ENCODE data around the gene LRRC9.
A peak's percentile ranks its signal among the peaks of the same experiment; 100 is the strongest.

Gene LRRC9

GRCh38 chr14:60067882-60068281, 147.9 kb downstream of the LRRC9 start:
- DNase-seq (ENCODE audit: low spot score): no peak
- no peak for TF ChIP-seq CTCF (IDR thresholded peaks at IDR 0.05; ENCODE audit: extremely low read depth, missing control alignments)

- no peak for DNase-seq (ENCODE audit: low spot score)
- TF ChIP-seq CTCF (IDR thresholded peaks at IDR 0.05; ENCODE audit: extremely low read depth, missing control alignments): no peak
These were observed 159.8 kb downstream of the LRRC9 start for GRCh38 chr14:60079723-60080122.

- DNase-seq (ENCODE audit: low spot score): no peak
- TF ChIP-seq CTCF (IDR thresholded peaks at IDR 0.05; ENCODE audit: extremely low read depth, missing control alignments): no peak
These were observed 165.1 kb downstream of the LRRC9 start for GRCh38 chr14:60085085-60085484.

GRCh38 chr14:60085693-60086092, 165.7 kb downstream of the LRRC9 start:
- TF ChIP-seq CTCF (IDR thresholded peaks at IDR 0.05; ENCODE audit: extremely low read depth, missing control alignments): no peak
- DNase-seq (ENCODE audit: low spot score): no peak

- no peak for DNase-seq (ENCODE audit: low spot score)
- TF ChIP-seq CTCF (IDR thresholded peaks at IDR 0.05; ENCODE audit: extremely low read depth, missing control alignments): no peak
These were observed 167.7 kb downstream of the LRRC9 start for GRCh38 chr14:60087668-60088067.

GRCh38 chr14:60089221-60089620, 169.3 kb downstream of the LRRC9 start:
- no peak for TF ChIP-seq CTCF (IDR thresholded peaks at IDR 0.05; ENCODE audit: extremely low read depth, missing control alignments)
- no peak for DNase-seq (ENCODE audit: low spot score)

GRCh38 chr14:60090864-60091519, 171.0 kb downstream of the LRRC9 start:
- DNase-seq (ENCODE audit: low spot score): peak; percentile 21
- TF ChIP-seq CTCF (IDR thresholded peaks at IDR 0.05; ENCODE audit: extremely low read depth, missing control alignments): no peak
